ENCODE results near the gene HNRNPH2. TPM values are rescaled to one million over a fixed set of nuclear protein-coding genes. Genes with fewer than 3 reads are reported as not detected.

HNRNPH2 gene
- total RNA-seq, 1 experiment from 2014 or later = 49.8 TPM

DNA sequence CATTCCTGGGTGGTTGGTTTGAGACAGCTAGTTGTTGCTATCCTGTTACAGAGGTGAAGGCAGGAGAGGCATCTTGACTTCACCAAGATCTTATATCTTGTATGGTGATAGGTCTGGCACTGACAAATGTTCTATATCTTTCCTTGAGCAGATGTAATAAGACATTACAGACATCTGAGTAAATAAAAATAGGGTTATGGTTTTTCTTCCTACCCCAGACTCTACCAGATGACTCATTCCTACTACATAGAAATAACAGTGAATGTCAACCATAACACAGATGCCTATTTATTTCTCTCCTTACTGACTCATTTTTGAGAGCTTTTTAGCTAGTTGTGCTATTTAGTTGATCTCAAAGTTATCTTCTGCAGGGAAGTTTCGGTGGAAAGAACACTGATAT, 21.9 kb downstream of the HNRNPH2 start:
- intact Hi-C loops (cut with micrococcal nuclease) = no loop called here
- H4K20me1 ChIP-seq (ENCODE audit: insufficient read depth) = no peaks in the 10 kb centered on the region
- DNase-seq (ENCODE audit: low read depth, low spot score) (no peak), ATAC-seq (no peak)
- no peak for TF ChIP-seq ZNF274 (IDR thresholded peaks at IDR 0.05; ENCODE audit: low read depth, low read length)
- no peak for TF ChIP-seq EZH2phosphoT487 (IDR thresholded peaks at IDR 0.05; ENCODE audit: borderline replicate concordance)
- TF ChIP-seq, protein P1, sequence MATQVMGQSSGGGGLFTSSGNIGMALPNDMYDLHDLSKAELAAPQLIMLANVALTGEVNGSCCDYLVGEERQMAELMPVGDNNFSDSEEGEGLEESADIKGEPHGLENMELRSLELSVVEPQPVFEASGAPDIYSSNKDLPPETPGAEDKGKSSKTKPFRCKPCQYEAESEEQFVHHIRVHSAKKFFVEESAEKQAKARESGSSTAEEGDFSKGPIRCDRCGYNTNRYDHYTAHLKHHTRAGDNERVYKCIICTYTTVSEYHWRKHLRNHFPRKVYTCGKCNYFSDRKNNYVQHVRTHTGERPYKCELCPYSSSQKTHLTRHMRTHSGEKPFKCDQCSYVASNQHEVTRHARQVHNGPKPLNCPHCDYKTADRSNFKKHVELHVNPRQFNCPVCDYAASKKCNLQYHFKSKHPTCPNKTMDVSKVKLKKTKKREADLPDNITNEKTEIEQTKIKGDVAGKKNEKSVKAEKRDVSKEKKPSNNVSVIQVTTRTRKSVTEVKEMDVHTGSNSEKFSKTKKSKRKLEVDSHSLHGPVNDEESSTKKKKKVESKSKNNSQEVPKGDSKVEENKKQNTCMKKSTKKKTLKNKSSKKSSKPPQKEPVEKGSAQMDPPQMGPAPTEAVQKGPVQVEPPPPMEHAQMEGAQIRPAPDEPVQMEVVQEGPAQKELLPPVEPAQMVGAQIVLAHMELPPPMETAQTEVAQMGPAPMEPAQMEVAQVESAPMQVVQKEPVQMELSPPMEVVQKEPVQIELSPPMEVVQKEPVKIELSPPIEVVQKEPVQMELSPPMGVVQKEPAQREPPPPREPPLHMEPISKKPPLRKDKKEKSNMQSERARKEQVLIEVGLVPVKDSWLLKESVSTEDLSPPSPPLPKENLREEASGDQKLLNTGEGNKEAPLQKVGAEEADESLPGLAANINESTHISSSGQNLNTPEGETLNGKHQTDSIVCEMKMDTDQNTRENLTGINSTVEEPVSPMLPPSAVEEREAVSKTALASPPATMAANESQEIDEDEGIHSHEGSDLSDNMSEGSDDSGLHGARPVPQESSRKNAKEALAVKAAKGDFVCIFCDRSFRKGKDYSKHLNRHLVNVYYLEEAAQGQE (IDR thresholded peaks at IDR 0.05; ENCODE audit: low read depth) = no peak
- no peak for TF ChIP-seq SRF (IDR thresholded peaks at IDR 0.05; ENCODE audit: low read depth)
- no peak for TF ChIP-seq POLR2AphosphoS5 (IDR thresholded peaks at IDR 0.05; ENCODE audit: low read depth, low read length)
- no peak for TF ChIP-seq SIN3A (IDR thresholded peaks at IDR 0.05; ENCODE audit: low read depth)
- TF ChIP-seq, protein P2, sequence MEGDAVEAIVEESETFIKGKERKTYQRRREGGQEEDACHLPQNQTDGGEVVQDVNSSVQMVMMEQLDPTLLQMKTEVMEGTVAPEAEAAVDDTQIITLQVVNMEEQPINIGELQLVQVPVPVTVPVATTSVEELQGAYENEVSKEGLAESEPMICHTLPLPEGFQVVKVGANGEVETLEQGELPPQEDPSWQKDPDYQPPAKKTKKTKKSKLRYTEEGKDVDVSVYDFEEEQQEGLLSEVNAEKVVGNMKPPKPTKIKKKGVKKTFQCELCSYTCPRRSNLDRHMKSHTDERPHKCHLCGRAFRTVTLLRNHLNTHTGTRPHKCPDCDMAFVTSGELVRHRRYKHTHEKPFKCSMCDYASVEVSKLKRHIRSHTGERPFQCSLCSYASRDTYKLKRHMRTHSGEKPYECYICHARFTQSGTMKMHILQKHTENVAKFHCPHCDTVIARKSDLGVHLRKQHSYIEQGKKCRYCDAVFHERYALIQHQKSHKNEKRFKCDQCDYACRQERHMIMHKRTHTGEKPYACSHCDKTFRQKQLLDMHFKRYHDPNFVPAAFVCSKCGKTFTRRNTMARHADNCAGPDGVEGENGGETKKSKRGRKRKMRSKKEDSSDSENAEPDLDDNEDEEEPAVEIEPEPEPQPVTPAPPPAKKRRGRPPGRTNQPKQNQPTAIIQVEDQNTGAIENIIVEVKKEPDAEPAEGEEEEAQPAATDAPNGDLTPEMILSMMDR (IDR thresholded peaks at IDR 0.05 in 2 of 3, conservative IDR thresholded peaks at IDR 0.05 in 1 of 3; ENCODE audit: borderline replicate concordance in 1 of 3, insufficient read depth in 1 of 3, low read depth in 2 of 3, low read length in 2 of 3) = no peak
- TF ChIP-seq RAD21 (IDR thresholded peaks at IDR 0.05; ENCODE audit: low read depth) = no peak
- TF ChIP-seq CBX3 (IDR thresholded peaks at IDR 0.05; ENCODE audit: low read depth) = no peak
- POLR2A ChIA-PET = no interaction called here
- H3K9ac ChIP-seq (ENCODE audit: low read length) = no peak overlapping the region
- no peaks in the 10 kb centered on the region for H3K9me2 ChIP-seq (ENCODE audit: insufficient read depth)
- H3K27ac ChIP-seq (ENCODE audit: low read depth, low read length) = no peak overlapping the region
- H3K4me1 ChIP-seq (ENCODE audit: control insufficient read depth in 1 of 2, insufficient read depth in 2 of 2, low read length in 2 of 2) = no peaks in the 10 kb centered on the region
- no TSS peak for BruUV-seq (replicated peaks)
- no peak overlapping the region for H3K4me2 ChIP-seq (ENCODE audit: low read length)
- CTCF ChIA-PET = no interaction called here
- no peak overlapping the region for H2AFZ ChIP-seq (ENCODE audit: low read depth, low read length, poor library complexity, severe bottlenecking)
- no peaks in the 10 kb centered on the region for H3K9me3 ChIP-seq (ENCODE audit: control insufficient read depth in 1 of 2, insufficient read depth in 1 of 2, low read depth in 1 of 2, low read length in 2 of 2)
- H3K27me3 ChIP-seq (ENCODE audit: insufficient read depth, low read length) = no peaks in the 10 kb centered on the region
- no peak overlapping the region for H3K4me3 ChIP-seq (replicated peaks in 1 of 2; ENCODE audit: low read depth in 1 of 2, low read length in 2 of 2)
- no peaks in the 10 kb centered on the region for H3K79me2 ChIP-seq (ENCODE audit: insufficient read depth, low read length)
- RAD21 ChIA-PET (ENCODE audit: low non-redundant PET in 1 of 2, low total read pairs in 2 of 2, uncharacterized antibody in 2 of 2, unreplicated experiment in 2 of 2) = no interaction called here
- no peaks in the 10 kb centered on the region for H3K36me3 ChIP-seq (ENCODE audit: control insufficient read depth in 1 of 2, insufficient read depth in 2 of 2, low read length in 2 of 2)

All from HCT116 (cell line).